HG02610 (cell line): ENCODE data around the gene PTPRK.

Experiments used
- ATAC-seq: cut with Tn5 transposase; IDR thresholded peaks from one replicate; pipeline ENCODE4 v1.9.1; 2021; ENCODE audit warnings: mild to moderate bottlenecking, moderate library complexity; ENCODE audit not compliant: unreplicated experiment

The PTPRK gene

DNA sequence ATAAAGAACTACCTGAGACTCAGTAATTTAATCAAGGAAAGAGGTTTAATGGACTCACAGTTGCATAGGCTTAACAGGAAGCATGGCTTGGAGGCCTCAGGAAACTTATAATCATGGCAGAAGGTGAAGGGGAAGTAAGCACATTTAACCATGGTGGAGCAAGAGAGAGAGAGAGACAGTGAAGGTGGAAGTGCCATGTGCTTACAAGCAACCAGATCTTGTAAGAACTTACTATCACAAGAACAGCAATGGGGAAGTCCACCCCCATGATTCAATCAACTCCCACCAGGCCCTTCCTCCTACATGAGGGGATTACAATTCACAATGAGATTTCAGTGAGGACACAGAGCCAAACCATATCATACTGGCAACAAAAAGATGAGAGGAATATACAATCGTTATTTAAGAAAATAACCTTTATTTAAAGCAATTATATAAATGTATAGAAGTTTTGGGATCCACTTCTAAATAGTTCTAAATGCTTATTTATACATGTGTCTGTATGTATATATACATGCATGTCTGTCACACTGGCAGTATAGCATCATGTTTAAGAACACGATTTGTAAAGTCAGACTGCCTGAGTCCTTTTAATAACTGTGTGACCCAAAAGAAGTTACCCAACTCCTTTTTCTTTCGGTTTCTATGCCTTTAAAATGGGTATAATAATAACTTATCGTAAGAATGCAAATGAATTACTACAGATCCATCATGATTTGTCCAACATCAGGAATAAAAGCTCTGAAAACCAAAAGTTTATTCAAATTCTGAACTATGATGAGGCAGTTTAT is 363.9 kb downstream of the PTPRK start:
- no peak for ATAC-seq

DNA sequence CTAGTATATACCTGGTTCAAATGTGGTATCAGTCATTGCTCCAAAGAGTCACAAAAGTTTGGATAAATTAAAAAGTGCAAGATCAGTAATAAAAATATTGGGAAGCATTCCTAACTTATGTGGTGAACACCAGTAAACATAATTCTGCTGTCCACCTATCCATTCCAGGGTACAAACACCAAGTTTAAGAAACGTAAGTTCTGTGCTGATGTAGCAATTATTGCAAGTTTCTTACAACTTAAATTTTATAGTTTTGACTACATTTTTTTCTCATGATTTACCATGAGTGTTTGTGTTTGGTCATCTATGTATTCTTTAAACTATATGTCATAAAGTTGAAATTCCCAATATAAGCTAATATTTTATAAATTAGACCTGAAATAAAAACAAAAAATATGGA is 364.6 kb downstream of the PTPRK start:
- ATAC-seq: no peak

DNA sequence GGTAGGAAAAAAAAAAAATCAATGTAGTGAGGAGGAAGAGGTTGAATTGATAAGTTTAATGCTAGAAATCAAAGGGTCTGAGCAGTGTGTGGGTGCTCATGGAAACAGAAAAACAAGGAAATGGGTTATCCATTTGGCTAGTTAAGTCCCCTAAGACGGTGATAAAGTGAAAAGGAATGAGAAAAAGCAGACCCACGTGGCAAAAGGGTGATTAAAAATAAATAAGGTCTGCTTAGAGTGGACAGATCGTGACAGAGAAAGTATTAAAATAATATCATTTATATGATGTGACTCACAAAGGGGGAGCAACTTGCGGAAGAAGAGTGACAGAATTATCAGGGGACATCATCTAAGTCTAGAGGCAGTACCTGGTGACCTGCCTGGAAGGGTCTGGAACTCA is 367.8 kb downstream of the PTPRK start:
- no peak for ATAC-seq

DNA sequence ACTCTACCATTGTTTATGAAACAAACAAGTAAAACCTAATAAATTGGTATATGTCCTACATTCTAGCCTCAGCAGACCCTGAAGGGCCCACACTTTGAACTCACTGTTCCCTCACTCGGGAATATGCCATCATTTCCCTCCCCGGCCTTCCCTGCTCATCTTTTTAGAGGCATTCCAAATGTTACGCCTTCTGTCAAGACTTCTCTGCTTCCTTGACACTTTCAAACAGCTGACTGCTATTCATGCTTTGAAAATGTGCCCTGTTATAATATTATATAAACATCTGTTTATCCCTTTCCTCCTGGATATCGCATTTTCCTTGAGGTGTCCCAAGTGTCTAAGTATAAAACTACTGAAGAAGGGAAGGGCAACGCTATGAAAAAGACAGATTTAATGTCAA is 370.0 kb downstream of the PTPRK start:
- ATAC-seq: no peak

DNA sequence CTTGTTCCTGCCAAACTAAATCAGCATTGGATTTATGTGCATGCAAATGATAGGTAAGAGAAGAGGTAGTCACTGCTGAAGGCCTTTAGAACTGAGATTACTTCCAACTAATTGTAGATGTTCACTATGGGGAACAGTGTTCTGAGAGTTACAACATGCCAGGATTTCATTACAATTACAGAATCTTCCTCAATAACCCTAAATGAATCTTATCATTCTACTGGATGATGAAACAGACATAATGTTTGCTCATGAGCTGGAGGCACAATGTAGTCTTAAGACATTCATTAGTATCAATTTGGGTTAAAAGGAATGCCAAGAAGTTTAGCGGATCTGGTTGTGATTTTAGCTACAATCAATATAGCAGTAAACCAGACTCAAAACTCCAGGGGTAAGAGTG is 370.6 kb downstream of the PTPRK start:
- ATAC-seq: no peak

DNA sequence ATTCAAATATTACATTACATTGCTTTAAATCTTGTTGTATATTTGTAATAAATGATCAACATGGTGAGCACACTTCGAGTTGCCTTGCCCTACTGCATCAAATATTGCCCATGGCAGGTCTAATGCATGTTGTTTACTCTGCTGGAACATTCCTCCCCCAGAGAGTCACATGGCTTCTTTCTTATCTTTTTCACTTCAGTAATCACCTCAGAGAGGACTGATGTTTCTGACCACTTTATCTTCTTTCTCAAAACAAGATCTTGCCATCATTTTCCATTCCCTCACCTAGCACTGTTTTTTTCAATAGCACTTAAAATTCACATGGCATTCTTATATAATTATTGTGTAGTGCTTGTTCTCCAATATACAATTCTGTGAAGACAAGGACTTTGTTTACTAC is 376.1 kb downstream of the PTPRK start:
- no peak for ATAC-seq

DNA sequence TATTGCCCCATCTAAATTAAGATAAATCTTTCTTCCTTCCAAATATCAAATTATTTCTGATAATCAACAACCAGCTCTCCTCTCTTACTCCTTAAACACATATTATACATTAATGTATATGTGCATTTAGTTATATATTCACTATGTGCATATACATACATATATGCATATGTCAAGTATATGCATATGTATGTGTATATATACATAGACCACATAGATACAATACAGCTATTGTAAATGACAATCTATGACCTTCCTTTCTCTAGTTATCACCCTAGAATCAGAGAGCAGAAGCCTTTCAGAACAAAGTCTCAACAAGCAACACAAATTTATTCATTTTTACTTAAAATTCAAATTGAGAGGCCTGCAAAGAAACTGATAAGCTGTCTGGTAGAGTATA is 378.5 kb downstream of the PTPRK start:
- no peak for ATAC-seq

DNA sequence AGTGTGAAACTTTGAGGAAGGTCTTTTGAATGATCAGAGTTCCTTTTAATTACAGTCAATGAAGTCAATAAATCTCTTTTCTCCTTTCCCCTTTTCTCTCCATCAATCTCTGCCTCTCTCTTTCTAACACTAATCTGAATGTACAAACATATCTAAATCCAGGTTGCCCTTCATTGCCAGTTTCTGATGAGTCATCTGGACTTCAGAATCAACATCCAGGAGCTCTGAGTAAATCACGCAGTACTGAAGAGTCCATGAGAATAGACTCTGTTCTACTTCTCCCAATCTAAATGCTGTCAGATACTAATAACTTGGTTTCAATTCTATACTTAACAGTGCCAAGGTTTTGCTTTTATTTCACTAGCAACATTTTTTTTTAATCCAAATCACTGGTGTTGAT is 380.9 kb downstream of the PTPRK start:
- ATAC-seq: no peak

DNA sequence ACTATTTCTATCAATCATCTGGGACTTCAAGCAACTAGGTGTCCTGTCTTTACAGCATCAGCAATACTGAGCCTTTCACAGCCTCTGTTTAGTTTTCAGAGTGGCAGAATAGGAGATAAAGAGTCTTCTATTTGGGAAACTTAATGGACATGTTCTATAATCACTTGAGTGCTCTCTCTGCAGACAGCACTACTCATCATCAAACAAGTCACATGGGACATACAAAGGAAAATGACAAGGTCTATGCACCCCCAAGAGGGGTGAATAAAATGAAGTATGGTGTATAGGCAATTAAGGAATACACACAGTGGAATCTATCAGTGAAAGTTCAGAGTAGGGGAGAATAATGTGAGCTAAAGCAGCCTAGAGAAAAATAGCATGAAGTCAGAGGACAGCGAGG is 381.7 kb downstream of the PTPRK start:
- ATAC-seq: no peak

DNA sequence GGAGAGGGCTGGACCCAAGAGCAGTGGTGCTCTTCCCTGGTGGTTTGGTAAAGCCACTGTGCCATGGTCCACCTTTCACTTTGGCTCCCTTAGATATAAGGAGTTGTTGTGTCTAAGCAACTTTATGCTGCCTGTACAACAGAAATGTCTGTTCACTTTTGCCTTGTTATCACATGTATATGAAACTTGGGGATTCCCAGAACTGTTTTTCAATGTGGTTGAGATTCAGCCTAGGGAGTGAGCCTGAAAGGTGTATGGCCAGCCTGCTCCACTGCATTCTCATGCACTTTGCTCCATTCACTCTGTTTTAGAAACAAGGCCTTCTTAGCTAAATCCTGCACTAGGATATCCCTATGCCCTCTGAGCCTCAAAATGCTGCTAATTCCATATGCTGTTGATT is 385.1 kb downstream of the PTPRK start:
- no peak for ATAC-seq

DNA sequence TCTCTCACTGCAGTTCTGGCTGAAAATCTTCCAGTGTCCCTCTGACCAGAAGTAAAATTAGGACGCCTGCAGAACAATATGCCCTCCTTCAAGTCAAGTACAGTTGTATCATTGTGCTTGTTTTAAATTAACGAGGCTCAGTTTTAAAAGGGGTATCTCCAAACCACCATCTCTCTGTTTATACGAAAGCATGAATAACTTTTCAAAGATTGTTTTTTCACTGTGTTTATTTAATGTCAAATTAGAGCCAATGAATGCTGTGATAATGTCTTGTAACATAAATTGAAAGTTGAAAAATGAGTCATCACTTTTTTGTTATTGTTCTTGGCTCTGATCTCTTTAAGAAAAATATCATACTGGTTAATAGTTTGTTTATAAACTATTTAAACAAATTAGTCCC is 388.8 kb downstream of the PTPRK start:
- ATAC-seq: no peak

DNA sequence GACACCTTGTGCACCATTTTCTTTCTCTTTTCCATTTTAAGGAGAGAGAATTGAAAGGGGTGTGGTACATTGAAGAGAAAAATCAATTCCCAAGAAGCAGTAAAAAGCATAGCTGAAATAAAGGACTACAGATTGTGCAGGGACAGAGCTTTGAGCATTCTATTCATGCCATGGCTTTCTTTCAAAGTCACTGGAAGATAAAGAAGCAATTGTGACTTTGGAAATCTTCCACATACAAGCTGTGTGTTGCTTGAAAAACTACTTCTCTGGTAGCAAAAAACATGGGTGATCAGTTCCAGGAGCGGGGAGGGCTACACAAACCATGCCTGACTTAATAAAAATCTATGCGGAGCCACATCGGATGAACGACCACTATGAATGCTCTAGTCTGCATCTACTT is 389.4 kb downstream of the PTPRK start:
- no peak for ATAC-seq

DNA sequence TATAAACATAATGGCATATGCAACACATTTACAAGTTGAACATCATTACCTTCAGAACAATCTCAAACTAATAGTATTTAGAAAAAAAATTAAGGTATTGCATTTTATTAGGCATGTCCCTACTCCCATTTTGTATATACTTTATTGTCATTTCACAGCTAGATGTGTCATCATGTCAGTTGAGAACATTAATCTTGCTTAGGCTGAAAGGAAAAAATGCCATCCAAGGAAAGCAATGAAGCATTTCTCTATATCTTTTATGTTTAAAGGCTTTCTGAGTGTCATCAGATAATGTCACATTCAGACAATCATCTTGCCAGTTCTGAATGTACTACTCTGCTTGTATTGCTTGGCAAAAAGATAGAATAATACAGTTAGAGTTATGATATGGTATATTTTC is 390.7 kb downstream of the PTPRK start:
- no peak for ATAC-seq

DNA sequence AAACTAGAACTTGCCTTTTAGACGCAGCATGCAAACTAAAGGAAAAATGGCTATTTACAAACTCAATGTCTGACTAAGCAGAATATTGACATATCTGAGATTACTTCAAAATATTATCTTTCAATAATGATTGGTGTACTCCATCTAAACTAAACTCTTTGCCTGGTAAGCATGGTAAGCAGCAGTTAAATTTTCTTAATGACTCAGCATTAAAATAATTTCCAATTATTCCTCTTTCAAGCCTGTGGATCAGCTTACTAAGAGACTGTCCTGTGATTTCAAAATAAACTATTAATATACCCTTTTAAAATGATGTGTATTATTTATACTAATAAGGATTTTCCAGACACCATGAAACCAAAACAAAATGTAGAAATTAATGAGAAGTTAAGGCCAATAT is 392.7 kb downstream of the PTPRK start:
- ATAC-seq: no peak

DNA sequence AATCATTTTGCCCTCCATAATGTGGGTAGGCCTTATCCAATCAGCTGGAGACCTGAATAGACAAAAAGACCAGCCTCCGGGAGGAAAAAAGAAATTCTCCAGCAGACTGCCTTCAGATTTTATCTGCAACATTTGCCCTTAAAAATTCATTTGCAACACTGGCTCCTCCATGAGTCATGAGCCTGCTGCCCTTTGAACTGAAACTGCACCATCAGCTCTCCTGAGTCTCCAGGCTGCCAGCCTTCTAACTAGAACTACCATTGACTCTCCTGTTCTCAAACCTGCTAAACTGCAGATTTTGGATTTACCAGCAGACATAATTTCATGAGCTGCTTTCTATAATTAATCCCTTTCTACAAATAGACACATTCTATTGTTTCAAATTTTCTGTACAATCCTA is 395.7 kb downstream of the PTPRK start:
- ATAC-seq: no peak

DNA sequence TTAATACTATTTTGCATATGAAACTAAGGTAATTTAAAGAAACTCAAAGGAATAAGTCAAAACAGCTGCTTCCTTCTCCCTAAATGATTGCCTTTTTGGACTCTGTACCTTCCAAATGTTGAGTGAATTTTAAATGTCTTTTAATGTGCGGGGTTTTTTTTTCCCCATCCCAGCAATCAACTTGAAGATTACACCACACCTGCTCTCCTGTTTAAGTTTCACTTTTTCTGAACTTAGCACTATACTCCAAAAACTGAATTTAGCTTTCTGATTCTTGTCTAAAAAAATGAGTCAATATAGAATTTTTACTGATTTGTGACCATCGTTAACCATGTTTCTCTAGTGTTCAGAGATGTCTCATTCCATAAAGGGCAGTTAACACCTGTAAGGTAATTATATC is 398.8 kb downstream of the PTPRK start:
- no peak for ATAC-seq

DNA sequence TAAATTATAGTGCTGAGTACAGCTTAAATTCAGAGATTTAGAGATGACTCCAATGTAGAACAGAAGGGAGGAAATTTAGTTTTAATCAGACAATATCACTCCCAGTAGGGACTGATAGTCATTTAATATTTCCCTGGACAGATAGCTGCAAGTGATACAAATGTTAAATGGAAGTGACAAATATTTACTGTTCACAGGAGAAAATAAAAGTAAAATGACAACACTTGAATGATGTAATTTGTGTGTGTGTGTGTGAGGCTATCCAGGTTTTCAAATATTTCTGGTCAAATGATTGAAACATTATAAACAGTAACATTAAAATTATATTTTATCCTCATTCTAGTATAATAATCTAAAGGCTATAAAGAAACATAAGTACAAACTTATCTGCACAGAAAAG is 399.2 kb downstream of the PTPRK start:
- no peak for ATAC-seq

DNA sequence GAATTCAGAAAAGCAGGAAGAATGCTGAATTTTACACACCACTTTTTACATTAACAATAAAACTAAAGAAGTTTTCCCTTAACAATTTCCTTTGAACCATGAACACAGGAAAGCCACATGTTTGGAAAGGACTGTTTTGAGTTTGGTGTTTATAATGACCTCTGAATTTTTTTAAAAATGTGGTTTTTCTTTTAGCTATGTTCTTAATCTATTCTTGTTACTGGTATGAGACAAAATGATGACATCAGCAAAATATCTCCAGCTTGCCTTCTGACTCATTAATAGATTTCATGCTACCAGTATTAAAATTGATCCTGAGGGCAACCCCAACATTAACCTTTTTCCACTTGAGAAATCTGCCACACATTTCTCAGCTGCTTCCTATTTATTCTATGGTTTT is 402.0 kb downstream of the PTPRK start:
- no peak for ATAC-seq

DNA sequence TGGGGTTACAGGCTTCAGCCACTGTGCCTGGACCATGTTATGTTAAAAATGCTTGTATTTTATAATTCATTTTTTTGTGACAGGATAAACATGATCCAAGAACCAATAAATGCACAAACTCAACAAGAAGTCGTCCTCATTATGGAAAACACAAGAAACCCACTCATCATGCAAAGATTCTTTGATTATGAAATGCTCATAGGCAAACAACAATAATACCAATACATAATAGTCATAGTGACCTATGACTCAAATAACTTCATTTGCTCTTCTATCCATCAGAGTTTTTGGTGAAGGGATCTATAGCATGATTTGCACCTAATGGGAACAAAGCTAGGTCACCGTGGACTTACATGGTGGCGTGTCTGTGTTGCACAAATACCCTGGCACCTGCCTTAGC is 402.5 kb downstream of the PTPRK start:
- no peak for ATAC-seq

DNA sequence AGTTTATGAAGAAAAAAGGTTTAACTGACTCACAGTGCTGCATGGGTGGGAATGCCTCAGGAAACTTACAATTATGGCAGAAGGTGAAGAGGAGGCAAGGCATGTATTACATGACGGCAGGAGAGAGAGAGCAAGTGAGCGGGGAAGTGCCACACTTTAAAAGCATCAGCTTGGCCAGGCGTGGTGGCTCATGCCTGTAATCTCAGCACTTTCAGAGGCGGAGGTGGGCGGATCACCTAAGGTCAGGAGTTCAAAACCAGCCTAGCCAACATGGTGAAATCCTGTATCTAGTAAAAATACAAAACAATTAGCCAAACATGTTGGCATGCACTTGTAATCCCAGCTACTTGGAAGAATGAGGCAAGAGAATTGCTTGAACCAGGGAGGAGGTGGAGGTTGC is 406.2 kb downstream of the PTPRK start:
- no peak for ATAC-seq

DNA sequence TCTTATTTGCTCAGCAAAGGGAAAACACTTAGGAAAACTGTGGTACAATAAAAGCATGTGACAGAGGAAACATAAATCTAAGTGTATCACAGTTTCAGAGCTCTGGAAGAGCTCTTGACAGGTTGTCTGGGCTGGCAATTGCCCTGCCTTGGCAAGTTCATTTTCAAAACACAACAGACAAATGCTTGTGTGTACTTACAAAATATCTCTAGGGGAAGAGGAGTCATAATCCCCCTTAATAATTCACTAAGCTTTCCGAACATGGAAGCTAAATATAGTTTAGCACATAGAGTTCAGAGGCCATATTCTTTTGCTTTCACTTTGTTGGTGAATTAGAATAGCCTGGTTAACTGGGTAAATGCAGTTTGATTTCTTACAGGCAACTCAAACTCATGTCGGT is 407.9 kb downstream of the PTPRK start:
- ATAC-seq: no peak

DNA sequence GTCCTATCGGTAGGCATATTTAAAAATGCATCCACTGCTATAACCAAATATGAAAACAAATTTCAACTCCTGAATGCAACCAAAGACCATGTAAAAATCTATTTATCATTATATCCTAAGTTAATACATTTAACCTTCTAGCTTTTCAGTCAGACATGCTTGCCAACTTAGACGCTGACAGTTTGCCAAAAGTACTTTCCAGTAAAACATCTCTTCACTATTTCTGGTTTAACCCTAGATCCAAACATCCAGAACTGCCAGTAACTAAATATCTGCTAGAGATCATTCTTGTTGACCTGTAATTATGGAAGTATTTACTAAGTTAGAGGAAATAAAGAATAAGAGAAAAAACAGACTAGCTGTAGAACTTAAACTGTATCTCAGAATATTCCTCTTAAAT is 409.3 kb downstream of the PTPRK start:
- ATAC-seq: no peak

DNA sequence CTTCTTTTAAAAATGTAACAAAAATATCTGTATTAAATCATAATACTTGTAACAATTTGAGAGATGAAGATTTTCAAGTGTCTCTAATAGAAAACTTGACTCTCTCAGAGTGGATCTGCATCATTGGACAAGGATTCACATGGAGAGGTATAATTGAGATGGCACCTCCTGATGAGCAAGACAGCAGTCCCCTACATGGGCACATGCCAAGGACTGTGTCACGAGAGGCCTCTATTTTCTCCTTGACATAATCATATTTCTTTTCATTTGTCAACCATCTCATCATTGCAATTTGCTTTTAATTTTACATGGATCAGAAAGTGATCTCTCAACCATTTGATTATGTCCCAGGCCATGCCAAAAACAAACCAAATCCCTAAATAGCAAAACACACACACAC is 412.7 kb downstream of the PTPRK start:
- ATAC-seq: no peak
